ENCODE results near the gene LRMDA. TPM values are rescaled to one million over a fixed set of nuclear protein-coding genes. Genes with fewer than 3 reads are reported as not detected.

LRMDA gene
- polyA plus RNA-seq, 3 donors = 39.8 to 59.6 (median 56.4) TPM

GRCh38 chr10:75742355-75742754 lies 310.9 kb downstream of the LRMDA start:
- Histone ChIP-seq H3K4me1 (ENCODE audit: control insufficient read depth in 1 of 2, insufficient read depth in 2 of 2, low read length in 2 of 2) (peaks cover 0 to 14% of the 10 kb centered on the region in 2 donors), H3K27me3 (ENCODE audit: control insufficient read depth in 2 of 2, insufficient read depth in 2 of 2, low read length in 2 of 2) (no peaks in the 10 kb centered on the region), H2AFZ (ENCODE audit: insufficient read depth, low read depth, low read length, poor library complexity, severe bottlenecking) (no peak overlapping the region), H3K36me3 (replicated peaks in 1 of 2; ENCODE audit: control insufficient read depth in 1 of 2, insufficient read depth in 2 of 2, low read length in 2 of 2) (peaks cover 5 to 18% of the 10 kb centered on the region in 2 donors), H3K27ac (ENCODE audit: low read depth in 1 of 2, low read length in 2 of 2) (no peak overlapping the region), H3K4me2 (replicated peaks; ENCODE audit: extremely low read depth, low read length, poor library complexity, severe bottlenecking) (no peak overlapping the region), H4K20me1 (ENCODE audit: insufficient read depth, low read length) (no peaks in the 10 kb centered on the region), H3K4me3 (replicated peaks in 1 of 3; ENCODE audit: low read depth in 2 of 3, low read length in 3 of 3) (no peak overlapping the region), H3K9ac (ENCODE audit: insufficient read depth, low read length, poor library complexity, severe bottlenecking) (no peak overlapping the region), H3K79me2 (ENCODE audit: insufficient read depth, low read length) (peaks cover 7% of the 10 kb centered on the region), H3K9me3 (replicated peaks in 1 of 2; ENCODE audit: control insufficient read depth in 1 of 2, insufficient read depth in 1 of 2, low read length in 2 of 2) (no peaks in the 10 kb centered on the region)
- Mint-ChIP-seq H3K4me3 (no peak overlapping the region), H3K4me1 (peaks cover 26% of the 10 kb centered on the region), H3K36me3 (peaks cover 17 to 21% of the 10 kb centered on the region in 2 donors), H3K9me3 (peaks cover 0 to 3% (median 0%) of the 10 kb centered on the region in 7 donors), H3K27ac (no peak overlapping the region), H3K27me3 (ENCODE audit: low read depth in 3 of 3) (no peaks in the 10 kb centered on the region)
- no peak for TF ChIP-seq CTCF (IDR thresholded peaks at IDR 0.05)
- intact Hi-C loops (cut with micrococcal nuclease) = no loop called here
- 100% methylated on average over 1 of the region's 1 CpG for WGBS (ENCODE audit: insufficient coverage)
- DNase-seq = no peak

GRCh38 chr10:75743291-75743778 lies 311.9 kb downstream of the LRMDA start:
- peaks cover 0 to 14% of the 10 kb centered on the region in 2 donors for H3K4me1 ChIP-seq (ENCODE audit: control insufficient read depth in 1 of 2, insufficient read depth in 2 of 2, low read length in 2 of 2)
- H3K4me1 Mint-ChIP-seq = peaks cover 16% of the 10 kb centered on the region
- peaks cover 7% of the 10 kb centered on the region for H3K79me2 ChIP-seq (ENCODE audit: insufficient read depth, low read length)
- no peaks in the 10 kb centered on the region for H4K20me1 ChIP-seq (ENCODE audit: insufficient read depth, low read length)
- no peaks in the 10 kb centered on the region for H3K27me3 Mint-ChIP-seq (ENCODE audit: low read depth in 3 of 3)
- TF ChIP-seq CTCF (IDR thresholded peaks at IDR 0.05) = no peak
- peaks cover 5 to 18% of the 10 kb centered on the region in 2 donors for H3K36me3 ChIP-seq (replicated peaks in 1 of 2; ENCODE audit: control insufficient read depth in 1 of 2, insufficient read depth in 2 of 2, low read length in 2 of 2)
- no peak overlapping the region for H3K27ac ChIP-seq (ENCODE audit: low read depth in 1 of 2, low read length in 2 of 2)
- peaks cover 0 to 3% (median 0%) of the 10 kb centered on the region in 7 donors for H3K9me3 Mint-ChIP-seq
- no peak for DNase-seq
- WGBS (ENCODE audit: insufficient coverage) = 74% methylated on average over 3 of the region's 9 CpGs
- H3K27ac Mint-ChIP-seq = peak overlapping the region in 1 of 7 donors; percentile 37
- no peak overlapping the region for H3K4me3 ChIP-seq (replicated peaks in 1 of 3; ENCODE audit: low read depth in 2 of 3, low read length in 3 of 3)
- H3K9me3 ChIP-seq (replicated peaks in 1 of 2; ENCODE audit: control insufficient read depth in 1 of 2, insufficient read depth in 1 of 2, low read length in 2 of 2) = no peaks in the 10 kb centered on the region
- H3K4me2 ChIP-seq (replicated peaks; ENCODE audit: extremely low read depth, low read length, poor library complexity, severe bottlenecking) = no peak overlapping the region
- no peaks in the 10 kb centered on the region for H3K27me3 ChIP-seq (ENCODE audit: control insufficient read depth in 2 of 2, insufficient read depth in 2 of 2, low read length in 2 of 2)
- H3K4me3 Mint-ChIP-seq = no peak overlapping the region
- intact Hi-C loops (cut with micrococcal nuclease) = no loop called here
- H2AFZ ChIP-seq (ENCODE audit: insufficient read depth, low read depth, low read length, poor library complexity, severe bottlenecking) = no peak overlapping the region
- H3K9ac ChIP-seq (ENCODE audit: insufficient read depth, low read length, poor library complexity, severe bottlenecking) = no peak overlapping the region
- peaks cover 17 to 26% of the 10 kb centered on the region in 2 donors for H3K36me3 Mint-ChIP-seq

Measured in CD14-positive monocyte (primary cell).